Measurements from ENCODE around the gene TULP4.

Gene TULP4

GRCh38 chr6:158358450-158359077 lies 46.3 kb downstream of the TULP4 start:
- no peak for DNase-seq (ENCODE audit: low read depth in 2 of 2)

- DNase-seq (ENCODE audit: low read depth in 2 of 2) = no peak
Measured at GRCh38 chr6:158361068-158361467, 48.8 kb downstream of the TULP4 start.

GRCh38 chr6:158361961-158362669 lies 49.9 kb downstream of the TULP4 start:
- no peak for DNase-seq (ENCODE audit: low read depth in 2 of 2)

- no peak for DNase-seq (ENCODE audit: low read depth in 2 of 2)
Measured at GRCh38 chr6:158366363-158366762, 54.1 kb downstream of the TULP4 start.

- DNase-seq (ENCODE audit: low read depth in 2 of 2) = no peak
Measured at GRCh38 chr6:158367816-158368215, 55.6 kb downstream of the TULP4 start.

- no peak for DNase-seq (ENCODE audit: low read depth in 2 of 2)
Measured at GRCh38 chr6:158369241-158369640, 57.0 kb downstream of the TULP4 start.

GRCh38 chr6:158370805-158371204 lies 58.5 kb downstream of the TULP4 start:
- DNase-seq (ENCODE audit: low read depth in 2 of 2) = no peak

- DNase-seq (ENCODE audit: low read depth in 2 of 2) = no peak
Measured at GRCh38 chr6:158371261-158371660, 59.0 kb downstream of the TULP4 start.

- DNase-seq (ENCODE audit: low read depth in 2 of 2) = no peak
Measured at GRCh38 chr6:158372574-158372973, 60.3 kb downstream of the TULP4 start.

GRCh38 chr6:158373214-158373613 lies 60.9 kb downstream of the TULP4 start:
- no peak for DNase-seq (ENCODE audit: low read depth in 2 of 2)

GRCh38 chr6:158374020-158374419 lies 61.8 kb downstream of the TULP4 start:
- DNase-seq (ENCODE audit: low read depth in 2 of 2) = no peak

- DNase-seq (ENCODE audit: low read depth in 2 of 2) = no peak
Measured at GRCh38 chr6:158376631-158377081, 64.4 kb downstream of the TULP4 start.

- DNase-seq (ENCODE audit: low read depth in 2 of 2) = no peak
Measured at GRCh38 chr6:158377860-158378259, 65.6 kb downstream of the TULP4 start.

- no peak for DNase-seq (ENCODE audit: low read depth in 2 of 2)
Measured at GRCh38 chr6:158379336-158379735, 67.1 kb downstream of the TULP4 start.

- no peak for DNase-seq (ENCODE audit: low read depth in 2 of 2)
Measured at GRCh38 chr6:158381214-158381613, 68.9 kb downstream of the TULP4 start.

- DNase-seq (ENCODE audit: low read depth in 2 of 2) = no peak
Measured at GRCh38 chr6:158382491-158382890, 70.2 kb downstream of the TULP4 start.

- DNase-seq (ENCODE audit: low read depth in 2 of 2) = no peak
Measured at GRCh38 chr6:158383057-158383456, 70.8 kb downstream of the TULP4 start.

- DNase-seq (ENCODE audit: low read depth in 2 of 2) = no peak
Measured at GRCh38 chr6:158383542-158383941, 71.3 kb downstream of the TULP4 start.

GRCh38 chr6:158384671-158385110 lies 72.4 kb downstream of the TULP4 start:
- DNase-seq (ENCODE audit: low read depth in 2 of 2) = no peak

- no peak for DNase-seq (ENCODE audit: low read depth in 2 of 2)
Measured at GRCh38 chr6:158387036-158387435, 74.8 kb downstream of the TULP4 start.

GRCh38 chr6:158387578-158387977 lies 75.3 kb downstream of the TULP4 start:
- DNase-seq (ENCODE audit: low read depth in 2 of 2) = no peak

- DNase-seq (ENCODE audit: low read depth in 2 of 2) = no peak
Measured at GRCh38 chr6:158388727-158389126, 76.5 kb downstream of the TULP4 start.

GRCh38 chr6:158389193-158389919 lies 77.1 kb downstream of the TULP4 start:
- no peak for DNase-seq (ENCODE audit: low read depth in 2 of 2)

All from stimulated activated CD4-positive, alpha-beta T cell treated with anti-CD3 and anti-CD28 coated beads, Interleukin-1b, Interleukin-23, amount 100 ng/mL, for 4 hours (primary cell).